ENCODE measurements around the gene ARHGAP8. TPM values are rescaled to one million over a fixed set of nuclear protein-coding genes. Genes with fewer than 3 reads are reported as not detected.

Gene ARHGAP8
- total RNA-seq, 1 donor from 2014 or later: 38.1 TPM

- no peak overlapping the region for H3K4me3 ChIP-seq (ENCODE audit: low read depth, low read length)
- TF ChIP-seq CTCF (conservative IDR thresholded peaks at IDR 0.05; ENCODE audit: low read depth, low read length): no peak
- no peak for DNase-seq (ENCODE audit: low read depth)
These were observed 132.2 kb downstream of the ARHGAP8 start for GRCh38 chr22:44884562-44884961.

- DNase-seq (ENCODE audit: low read depth): no peak
- no peak for TF ChIP-seq CTCF (conservative IDR thresholded peaks at IDR 0.05; ENCODE audit: low read depth, low read length)
- no peak overlapping the region for H3K4me3 ChIP-seq (ENCODE audit: low read depth, low read length)
These were observed 132.8 kb downstream of the ARHGAP8 start for GRCh38 chr22:44884968-44885805.

GRCh38 chr22:44885806-44886360 is 133.5 kb downstream of the ARHGAP8 start:
- no peak overlapping the region for H3K4me3 ChIP-seq (ENCODE audit: low read depth, low read length)
- TF ChIP-seq CTCF (conservative IDR thresholded peaks at IDR 0.05; ENCODE audit: low read depth, low read length): no peak
- DNase-seq (ENCODE audit: low read depth): no peak

- TF ChIP-seq CTCF (conservative IDR thresholded peaks at IDR 0.05; ENCODE audit: low read depth, low read length): no peak
- DNase-seq (ENCODE audit: low read depth): no peak
- H3K4me3 ChIP-seq (ENCODE audit: low read depth, low read length): no peak overlapping the region
These were observed 135.6 kb downstream of the ARHGAP8 start for GRCh38 chr22:44887941-44888366.

GRCh38 chr22:44888491-44889254 is 136.3 kb downstream of the ARHGAP8 start:
- DNase-seq (ENCODE audit: low read depth): no peak
- TF ChIP-seq CTCF (conservative IDR thresholded peaks at IDR 0.05; ENCODE audit: low read depth, low read length): no peak
- no peak overlapping the region for H3K4me3 ChIP-seq (ENCODE audit: low read depth, low read length)

- no peak for TF ChIP-seq CTCF (conservative IDR thresholded peaks at IDR 0.05; ENCODE audit: low read depth, low read length)
- no peak overlapping the region for H3K4me3 ChIP-seq (ENCODE audit: low read depth, low read length)
- DNase-seq (ENCODE audit: low read depth): no peak
These were observed 137.0 kb downstream of the ARHGAP8 start for GRCh38 chr22:44889255-44889878.

Measured in epithelial cell of proximal tubule (primary cell).